A549 (cell line): ENCODE results near the gene HOXB1.

Source experiments
- CHD2 ChIP-seq: fragments of 150-350 bp; IDR thresholded peaks from 2 replicates; pipeline ENCODE4 v1.6.1; 2014; ENCODE audit warnings: low read length; ENCODE audit not compliant: partially characterized antibody
- KDM1A ChIP-seq: fragments of 200-600 bp; sonication (generic); IDR thresholded peaks from 2 replicates; pipeline ENCODE4 v1.6.1; 2016; ENCODE audit warnings: low read depth, mild to moderate bottlenecking
- POLR2A ChIP-seq: IDR thresholded peaks from 2 replicates; pipeline ENCODE4 v1.6.1; 2012; ENCODE audit warnings: mild to moderate bottlenecking, low read length
- RAD21 ChIP-seq, 2 experiments: fragments of >200 bp in 1 of 2; sonication (Bioruptor Twin) in 1 of 2; formaldehyde crosslinking in 1 of 2; IDR thresholded peaks in 1 of 2; conservative IDR thresholded peaks in 1 of 2; 2 replicates in 1 of 2; 3 replicates in 1 of 2; pipeline ENCODE4 v1.6.1; 2012 to 2018; ENCODE audit warnings: inconsistent platforms in 1 of 2
- SMC3 ChIP-seq: fragments of >200 bp; sonication (Bioruptor Twin); formaldehyde crosslinking; IDR thresholded peaks from 3 replicates; pipeline ENCODE4 v1.6.1; 2018; ENCODE audit warnings: inconsistent platforms
- ZFP36 ChIP-seq: fragments of 450-650 bp; IDR thresholded peaks from 2 replicates; pipeline ENCODE4 v1.6.1; 2014; ENCODE audit warnings: borderline replicate concordance; ENCODE audit not compliant: partially characterized antibody
- TF ChIP-seq, protein P1 (sequence below): fragments of >200 bp; sonication (Bioruptor Twin); formaldehyde crosslinking; IDR thresholded peaks from 3 replicates; pipeline ENCODE4 v1.5.1; 2016

DNA sequence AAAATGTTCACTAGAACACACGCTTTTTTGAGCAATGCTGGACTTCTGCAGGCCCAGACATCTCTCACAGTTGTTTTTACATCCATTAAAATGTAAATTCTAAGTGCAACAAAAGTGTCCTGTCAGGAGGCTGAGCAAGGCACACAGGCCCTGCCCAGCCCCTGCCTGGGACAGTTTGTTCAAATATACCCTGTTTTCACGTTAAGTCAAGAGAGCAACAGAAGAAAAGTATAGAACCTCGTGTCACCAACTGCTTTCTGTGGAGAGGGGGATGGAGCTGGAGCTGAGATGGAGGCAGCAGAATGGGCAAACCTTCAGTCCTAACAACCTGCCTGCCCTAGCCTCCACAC, 18.4 kb upstream of the HOXB1 start:
- no peak for TF ChIP-seq KDM1A
- no peak for TF ChIP-seq RAD21 (conservative IDR thresholded peaks at IDR 0.05 in 1 of 2, IDR thresholded peaks at IDR 0.05 in 1 of 2)
- TF ChIP-seq, protein P1, sequence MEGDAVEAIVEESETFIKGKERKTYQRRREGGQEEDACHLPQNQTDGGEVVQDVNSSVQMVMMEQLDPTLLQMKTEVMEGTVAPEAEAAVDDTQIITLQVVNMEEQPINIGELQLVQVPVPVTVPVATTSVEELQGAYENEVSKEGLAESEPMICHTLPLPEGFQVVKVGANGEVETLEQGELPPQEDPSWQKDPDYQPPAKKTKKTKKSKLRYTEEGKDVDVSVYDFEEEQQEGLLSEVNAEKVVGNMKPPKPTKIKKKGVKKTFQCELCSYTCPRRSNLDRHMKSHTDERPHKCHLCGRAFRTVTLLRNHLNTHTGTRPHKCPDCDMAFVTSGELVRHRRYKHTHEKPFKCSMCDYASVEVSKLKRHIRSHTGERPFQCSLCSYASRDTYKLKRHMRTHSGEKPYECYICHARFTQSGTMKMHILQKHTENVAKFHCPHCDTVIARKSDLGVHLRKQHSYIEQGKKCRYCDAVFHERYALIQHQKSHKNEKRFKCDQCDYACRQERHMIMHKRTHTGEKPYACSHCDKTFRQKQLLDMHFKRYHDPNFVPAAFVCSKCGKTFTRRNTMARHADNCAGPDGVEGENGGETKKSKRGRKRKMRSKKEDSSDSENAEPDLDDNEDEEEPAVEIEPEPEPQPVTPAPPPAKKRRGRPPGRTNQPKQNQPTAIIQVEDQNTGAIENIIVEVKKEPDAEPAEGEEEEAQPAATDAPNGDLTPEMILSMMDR, result no peak
- TF ChIP-seq POLR2A, result no peak
- no peak for TF ChIP-seq SMC3
- no peak for TF ChIP-seq ZFP36
- TF ChIP-seq CHD2, result no peak
